IPS-NIHi7 (cell line): Measurements from ENCODE around the gene SUGCT.
A peak's percentile ranks its signal among the peaks of the same experiment; 100 is the strongest.

ENCODE experiments used
- DNase-seq: peaks from one replicate; pipeline ENCODE4 v3.0.0; 2012; ENCODE audit warnings: mixed read lengths; ENCODE audit errors: extremely low spot score

SUGCT gene

DNA sequence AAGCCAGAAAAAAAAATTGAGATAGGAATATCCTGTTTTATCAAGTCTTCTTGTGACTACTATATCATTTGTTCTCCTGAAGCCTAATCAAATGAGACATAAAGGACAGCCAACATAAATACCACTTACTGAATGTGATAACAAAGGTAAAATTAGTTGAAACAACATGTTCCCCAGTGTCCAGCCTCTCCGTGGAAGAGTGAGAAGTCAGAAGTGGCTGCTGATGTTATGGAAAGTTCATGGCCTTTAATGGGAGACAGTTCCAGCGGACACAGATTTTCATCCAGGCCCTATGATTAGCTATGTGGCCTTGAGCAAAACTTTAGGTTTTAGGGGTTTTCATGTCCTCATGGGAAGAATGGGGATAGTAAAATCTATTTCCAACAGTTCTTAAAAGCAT, 724.3 kb downstream of the SUGCT start:
- DNase-seq: no peak

DNA sequence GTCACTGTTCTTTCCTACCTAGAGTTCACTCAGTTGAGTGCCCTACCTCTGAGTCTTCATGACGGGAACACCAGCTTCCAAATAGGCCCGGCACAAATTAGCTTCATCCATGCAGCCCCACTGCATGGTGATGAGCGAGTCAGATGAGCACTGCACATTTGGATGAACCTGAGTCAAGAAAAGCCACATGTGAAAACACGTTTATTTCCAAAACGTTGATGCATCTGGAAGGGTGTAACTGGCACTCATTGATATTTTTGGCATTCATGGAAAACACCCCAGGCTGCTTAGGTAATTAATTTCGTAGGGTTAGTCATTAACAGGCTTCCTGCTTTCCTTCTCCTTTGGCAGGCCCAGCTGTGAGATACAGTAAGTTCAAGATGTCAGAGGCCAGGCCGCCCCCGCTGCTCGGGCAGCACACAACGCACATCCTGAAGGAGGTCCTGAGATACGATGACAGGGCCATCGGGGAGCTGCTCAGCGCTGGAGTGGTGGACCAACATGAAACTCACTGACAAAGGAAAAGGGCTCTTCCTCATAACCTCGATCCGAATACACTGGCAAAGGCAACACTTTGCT, 725.2 kb downstream of the SUGCT start:
- no peak for DNase-seq

GRCh38 chr7:40865441-40866233, 730.8 kb downstream of the SUGCT start:
- no peak for DNase-seq

DNA sequence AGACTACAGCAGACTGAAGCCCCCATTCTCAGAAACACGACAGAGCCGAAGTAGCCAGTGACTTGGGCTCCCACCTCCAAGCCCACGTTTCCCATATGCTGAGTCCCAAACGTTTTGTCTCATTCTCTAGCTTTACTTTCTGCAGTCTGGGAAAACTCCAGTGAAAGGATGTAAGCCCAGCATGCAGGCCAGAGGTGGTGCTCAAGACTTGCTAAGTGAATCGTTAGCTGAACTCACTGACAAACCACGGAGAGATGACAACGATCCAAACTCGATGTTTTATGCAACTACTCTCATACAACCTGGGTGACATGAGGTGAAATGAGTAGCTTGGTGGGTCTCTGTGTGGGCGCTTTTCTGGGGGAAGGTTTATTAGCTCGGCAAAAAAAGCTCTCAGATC, 731.8 kb downstream of the SUGCT start:
- peak; percentile 29 for DNase-seq

- DNase-seq: no peak
Observed at GRCh38 chr7:40870108-40870507, 735.3 kb downstream of the SUGCT start.

DNA sequence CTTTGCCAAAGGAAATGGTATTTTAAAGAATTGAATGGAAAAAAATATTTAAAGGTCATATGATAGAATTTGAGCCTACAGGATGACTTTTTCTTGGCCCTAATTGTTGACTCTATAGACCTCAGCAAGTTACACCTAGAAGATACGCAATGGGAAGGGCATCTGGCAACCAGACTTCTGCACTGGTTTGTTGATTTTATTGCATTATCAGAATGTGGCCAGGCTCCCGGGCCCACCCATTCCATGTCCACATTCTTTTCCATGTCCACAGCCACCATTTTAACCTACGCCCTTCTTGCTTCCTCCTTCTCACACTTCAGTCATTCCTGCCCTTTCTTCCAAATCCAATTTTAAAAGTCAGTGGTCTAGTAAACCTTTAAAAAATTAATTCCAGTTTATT, 738.4 kb downstream of the SUGCT start:
- DNase-seq: no peak

- no peak for DNase-seq
Observed at GRCh38 chr7:40874756-40875155, 740.0 kb downstream of the SUGCT start.

DNA sequence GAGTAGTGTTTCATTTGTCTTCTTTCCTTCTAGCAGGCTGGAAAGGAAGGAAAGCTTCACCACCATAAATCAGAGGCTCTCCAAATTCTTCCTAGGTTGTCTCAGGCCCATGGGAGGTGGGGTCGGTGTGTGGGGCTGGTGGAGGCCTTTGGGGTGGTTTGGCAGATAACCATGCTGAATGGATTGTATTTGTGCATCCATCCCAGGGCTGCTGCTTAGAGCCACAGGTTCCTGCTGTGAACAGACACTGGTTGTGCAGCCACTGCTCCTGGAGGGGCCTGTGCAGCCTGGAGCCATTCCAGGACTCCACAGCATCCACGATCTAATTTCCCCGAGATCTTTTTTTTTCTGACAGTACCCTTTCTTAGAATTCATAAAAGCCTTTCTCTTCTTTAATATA, 741.8 kb downstream of the SUGCT start:
- DNase-seq: no peak

GRCh38 chr7:40879941-40880543, 745.2 kb downstream of the SUGCT start:
- DNase-seq: no peak

DNA sequence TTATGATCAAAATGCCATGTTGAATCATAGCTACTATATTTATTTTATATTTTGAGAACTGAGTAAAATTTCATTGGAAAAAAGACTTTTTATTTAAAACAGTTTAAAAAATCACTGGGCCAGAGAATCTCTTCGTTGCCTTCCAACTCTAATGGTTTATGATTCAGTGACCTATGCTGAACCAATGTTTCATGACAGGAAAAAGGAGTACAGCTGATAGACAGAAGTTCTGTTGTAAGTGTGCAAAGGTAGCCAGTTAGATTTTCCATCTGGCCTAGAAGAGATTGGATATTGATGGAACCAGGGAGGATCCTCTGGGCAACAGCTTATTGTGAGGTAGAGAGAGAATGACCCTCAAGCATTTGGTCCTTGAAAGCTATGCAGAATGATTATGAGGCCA, 745.8 kb downstream of the SUGCT start:
- no peak for DNase-seq

DNA sequence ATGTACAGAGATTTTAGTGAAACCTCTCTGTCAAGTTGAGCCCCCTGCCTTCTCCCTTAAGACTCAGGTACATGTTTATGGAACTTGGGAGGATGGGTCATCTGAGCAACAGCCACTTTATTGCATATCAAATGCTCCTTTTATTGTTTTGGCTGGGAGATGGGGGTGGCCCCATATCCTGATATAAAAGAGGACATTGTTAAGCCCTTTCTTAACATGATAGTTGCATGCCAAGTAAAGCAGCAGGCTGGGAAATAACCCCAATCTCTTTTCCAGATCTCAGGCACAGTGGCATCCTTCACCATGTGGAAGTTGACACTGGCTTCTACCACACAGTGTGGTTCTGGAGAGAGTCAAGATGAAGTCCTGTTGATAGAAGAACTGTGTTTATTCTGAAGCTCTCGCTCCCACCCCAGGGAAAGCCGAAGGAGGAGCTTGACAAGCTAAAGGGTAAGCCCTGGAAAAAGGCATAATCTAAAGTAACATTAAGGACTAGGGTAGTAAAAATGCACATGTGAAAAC, 746.7 kb downstream of the SUGCT start:
- no peak for DNase-seq

- no peak for DNase-seq
Observed at GRCh38 chr7:40882071-40882658, 747.4 kb downstream of the SUGCT start.

DNA sequence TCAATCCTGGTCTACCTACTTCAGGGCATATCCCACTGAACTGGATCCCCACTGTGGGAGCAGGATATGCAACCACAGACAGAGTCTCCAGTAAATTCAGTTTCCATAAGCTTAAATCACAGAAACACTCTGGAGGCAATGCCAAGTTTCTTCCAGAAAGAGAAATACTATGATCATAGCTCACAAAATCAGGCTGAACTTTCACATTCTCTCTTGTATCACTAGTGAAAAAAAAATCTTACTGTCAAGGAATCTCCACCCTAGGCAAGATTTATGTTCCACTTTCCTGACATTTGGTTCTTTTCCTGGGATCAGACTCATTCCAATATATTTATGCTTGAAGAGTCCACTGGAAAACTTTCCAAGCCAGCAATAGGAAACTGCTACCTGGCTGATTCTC, 749.0 kb downstream of the SUGCT start:
- no peak for DNase-seq

DNA sequence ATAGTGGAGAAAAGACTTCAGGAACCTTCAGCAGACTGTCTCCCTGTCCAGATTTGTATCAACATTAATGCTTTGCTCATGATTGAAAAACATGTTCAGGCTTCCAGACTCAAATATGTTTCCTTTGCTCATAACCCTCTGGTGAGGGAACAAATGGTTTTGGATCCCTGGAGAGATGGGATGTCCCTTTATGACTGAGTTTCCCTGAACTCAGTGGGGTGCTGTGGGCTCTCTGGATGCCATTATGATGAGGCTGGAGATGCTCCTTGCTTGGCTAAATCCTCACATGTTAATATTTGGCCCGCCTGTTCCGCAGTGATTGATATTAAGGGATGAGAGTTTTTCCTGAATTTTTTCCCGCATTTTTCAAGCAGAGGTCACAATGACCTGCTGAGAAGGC, 749.4 kb downstream of the SUGCT start:
- no peak for DNase-seq

DNA sequence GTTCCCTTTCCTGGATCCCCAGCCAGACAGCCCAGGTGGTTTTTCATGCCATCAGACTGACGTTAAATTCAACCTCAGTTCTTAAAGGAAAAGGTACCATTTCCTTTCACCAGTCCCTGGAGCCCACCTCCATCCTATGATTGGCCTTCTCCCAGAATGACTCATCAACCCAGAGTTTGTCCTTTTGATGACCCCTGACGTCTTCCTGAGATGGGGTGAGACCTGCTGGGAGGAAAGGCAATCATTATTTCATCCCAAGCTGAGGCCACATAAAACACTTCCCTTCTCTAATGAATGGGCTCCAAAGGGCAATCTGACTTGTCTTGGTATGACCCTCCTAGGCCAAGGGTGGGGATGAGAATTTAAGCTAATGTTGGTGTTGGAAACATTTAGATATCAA, 750.7 kb downstream of the SUGCT start:
- DNase-seq: no peak

DNA sequence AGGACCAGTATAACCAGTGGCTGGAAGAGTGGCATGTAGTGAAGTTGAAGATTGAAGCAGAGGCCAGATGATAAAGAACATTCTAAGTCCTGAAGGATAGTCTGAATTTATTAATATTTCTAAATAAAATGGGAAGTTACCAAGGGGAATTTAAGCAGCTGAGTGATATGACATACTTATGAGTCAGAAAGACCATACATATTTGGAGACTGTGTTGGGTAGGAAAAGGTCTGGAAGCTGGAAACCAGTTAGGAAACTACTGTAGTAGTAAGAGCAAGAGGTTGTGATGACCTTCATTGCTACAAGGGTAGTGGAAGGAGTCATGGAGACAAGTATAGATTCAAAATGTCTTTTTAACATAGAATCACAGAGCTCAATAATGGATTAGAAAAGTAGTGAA, 752.3 kb downstream of the SUGCT start:
- no peak for DNase-seq

GRCh38 chr7:40888499-40888898, 753.7 kb downstream of the SUGCT start:
- DNase-seq: no peak

GRCh38 chr7:40889099-40889498, 754.3 kb downstream of the SUGCT start:
- no peak for DNase-seq

DNA sequence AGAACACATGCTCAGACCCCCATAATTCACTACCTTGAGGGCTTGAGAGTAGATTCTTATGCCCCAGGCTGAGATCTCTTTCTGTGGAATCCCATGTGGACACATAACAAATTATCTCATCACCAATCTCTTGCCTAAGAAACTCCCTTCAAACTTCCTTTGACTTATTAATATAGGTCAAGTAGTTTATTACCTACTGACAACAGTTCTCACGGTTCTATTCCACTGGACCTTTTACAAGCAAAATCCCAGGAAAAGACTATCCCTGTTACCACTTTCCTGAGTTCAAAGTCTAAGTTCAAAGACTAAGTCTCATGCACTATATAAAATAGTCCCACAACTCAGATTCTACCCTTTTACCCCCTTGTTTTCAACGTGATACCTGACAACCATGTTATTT, 754.7 kb downstream of the SUGCT start:
- DNase-seq: no peak

DNA sequence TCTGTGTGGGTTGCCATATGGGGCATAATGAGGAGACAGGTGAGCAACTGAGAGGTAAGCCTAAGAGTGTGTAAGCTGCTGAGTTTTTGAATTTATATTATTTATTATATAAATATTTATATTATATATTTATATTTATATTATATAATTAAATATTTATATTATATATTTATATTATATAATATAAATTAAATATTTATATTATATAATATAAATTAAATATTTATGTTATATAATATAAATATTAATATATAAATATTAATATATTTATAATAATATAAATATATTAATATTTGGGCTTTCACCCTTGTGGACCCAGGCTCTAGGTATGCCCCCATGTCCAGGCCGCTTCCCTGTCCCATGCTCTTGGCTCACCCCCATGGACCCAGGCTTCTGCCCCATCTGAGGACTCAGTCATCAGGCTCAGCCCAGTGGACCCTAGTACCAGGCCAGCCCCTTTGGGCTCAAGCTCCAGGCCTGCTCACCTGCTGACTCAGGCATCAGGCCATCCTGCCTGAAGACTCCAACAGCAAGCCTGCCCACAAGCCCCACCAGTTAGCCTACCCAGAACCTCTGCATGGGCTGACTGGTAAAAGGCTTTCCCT, 755.4 kb downstream of the SUGCT start:
- DNase-seq: no peak

- no peak for DNase-seq
Observed at GRCh38 chr7:40891232-40891631, 756.4 kb downstream of the SUGCT start.

GRCh38 chr7:40899151-40899550, 764.3 kb downstream of the SUGCT start:
- DNase-seq: no peak
